ENCODE data around the gene EIF3I. TPM values are rescaled to one million over a fixed set of nuclear protein-coding genes. Genes with fewer than 3 reads are reported as not detected.

Gene EIF3I
- total RNA-seq, 4 donors from 2014 or later = 43.8 to 122 (median 114) TPM

- DNase-seq = peak; percentile 96
- Histone ChIP-seq H3K27me3 (no peaks in the 10 kb centered on the region), H3K4me3 (peak within 1 kb of the TSS; percentile 55 to 82 (median 74)), H3K36me3 (peaks cover 0 to 9% (median 3%) of the 10 kb centered on the region in 4 donors), H3K27ac (peak within 1 kb of the TSS; percentile 94 to 98 (median 96)), H3K9me3 (no peaks in the 10 kb centered on the region), H3K4me1 (peaks cover 12 to 47% (median 38%) of the 10 kb centered on the region in 4 donors)
- in situ Hi-C loops (cut with MboI; ENCODE audit: low pct_ligation_motif_present in 1 of 4, low pct_unique_long_range_greater_than_20kb in 1 of 4, low sequenced_read_pairs in 3 of 4) = no loop called here
- intact Hi-C loops (cut with DNase I; ENCODE audit: low total_unique reads) = no loop called here
- WGBS, 2 donors (ENCODE audit: low coverage in 1 of 2) = 0% methylated on average over 36 of the region's 79 CpGs; no CpG with 5 or more reads in 1 of the 2 donors
- no peak for TF ChIP-seq EP300 (IDR thresholded peaks at IDR 0.05; ENCODE audit: low read depth)
- TF ChIP-seq POLR2AphosphoS5 (IDR thresholded peaks at IDR 0.05) = peak; percentile 71 to 81 (median 74)
- TF ChIP-seq POLR2A (IDR thresholded peaks at IDR 0.05) = peak; percentile 59
- peak in 1 of 5 experiments; percentile 9 for TF ChIP-seq CTCF (IDR thresholded peaks at IDR 0.05)
Measured at GRCh38 chr1:32179443-32180185, 42.6 kb upstream of the EIF3I start, which contains the start of gene TXLNA. TXLNA (plus strand) TSS chr1:32179675; CDS start chr1:32180346, 671 bp downstream.

- in situ Hi-C loops (cut with MboI; ENCODE audit: low pct_ligation_motif_present in 1 of 4, low pct_unique_long_range_greater_than_20kb in 1 of 4, low sequenced_read_pairs in 3 of 4) = no loop called here
- Histone ChIP-seq H3K9me3 (no peaks in the 10 kb centered on the region), H3K27ac (peak overlapping the region; percentile 94 to 98 (median 96)), H3K36me3 (peaks cover 0 to 13% (median 5%) of the 10 kb centered on the region in 4 donors), H3K27me3 (no peaks in the 10 kb centered on the region), H3K4me1 (peaks cover 12 to 53% (median 39%) of the 10 kb centered on the region in 4 donors), H3K4me3 (peak overlapping the region; percentile 55 to 82 (median 74))
- 4 to 33% methylated on average over 3 to 36 of the region's 36 CpGs for WGBS, 2 donors (ENCODE audit: low coverage in 1 of 2)
- intact Hi-C loops (cut with DNase I; ENCODE audit: low total_unique reads) = no loop called here
- no peak for TF ChIP-seq CTCF (IDR thresholded peaks at IDR 0.05)
- DNase-seq = peak; percentile 62
Measured at GRCh38 chr1:32180186-32181060, 41.8 kb upstream of the EIF3I start.

- H3K4me1 ChIP-seq = peaks cover 12 to 53% (median 39%) of the 10 kb centered on the region in 4 donors
- no peaks in the 10 kb centered on the region for H3K27me3 ChIP-seq
- peak overlapping the region; percentile 94 to 98 (median 96) for H3K27ac ChIP-seq
- H3K4me3 ChIP-seq = peak overlapping the region in 3 of 4 donors; percentile 55 to 82 (median 73)
- in situ Hi-C loops (cut with MboI; ENCODE audit: low pct_ligation_motif_present in 1 of 4, low pct_unique_long_range_greater_than_20kb in 1 of 4, low sequenced_read_pairs in 3 of 4) = no loop called here
- H3K36me3 ChIP-seq = peaks cover 0 to 18% (median 7%) of the 10 kb centered on the region in 4 donors
- intact Hi-C loops (cut with DNase I; ENCODE audit: low total_unique reads) = no loop called here
- DNase-seq = no peak
- WGBS, 2 donors (ENCODE audit: low coverage in 1 of 2) = 40 to 64% methylated on average over 1 to 9 of the region's 9 CpGs
- TF ChIP-seq CTCF (IDR thresholded peaks at IDR 0.05) = no peak
- no peak for TF ChIP-seq POLR2AphosphoS5 (IDR thresholded peaks at IDR 0.05)
- no peak for TF ChIP-seq POLR2A (IDR thresholded peaks at IDR 0.05)
- TF ChIP-seq EP300 (IDR thresholded peaks at IDR 0.05; ENCODE audit: low read depth) = no peak
- no peaks in the 10 kb centered on the region for H3K9me3 ChIP-seq
Measured at GRCh38 chr1:32181065-32181464, 41.1 kb upstream of the EIF3I start.

- no peak for DNase-seq
- Histone ChIP-seq H3K4me1 (peaks cover 12 to 53% (median 39%) of the 10 kb centered on the region in 4 donors), H3K27ac (peak overlapping the region; percentile 94 to 98 (median 96)), H3K4me3 (peak overlapping the region in 1 of 4 donors; percentile 82), H3K27me3 (no peaks in the 10 kb centered on the region), H3K9me3 (no peaks in the 10 kb centered on the region), H3K36me3 (peaks cover 0 to 21% (median 7%) of the 10 kb centered on the region in 4 donors)
- in situ Hi-C loops (cut with MboI; ENCODE audit: low pct_ligation_motif_present in 1 of 4, low pct_unique_long_range_greater_than_20kb in 1 of 4, low sequenced_read_pairs in 3 of 4) (no loop called here), intact Hi-C loops (cut with DNase I; ENCODE audit: low total_unique reads) (no loop called here)
- TF ChIP-seq CTCF (IDR thresholded peaks at IDR 0.05) = no peak
- no peak for TF ChIP-seq POLR2A (IDR thresholded peaks at IDR 0.05)
- no peak for TF ChIP-seq POLR2AphosphoS5 (IDR thresholded peaks at IDR 0.05)
- TF ChIP-seq EP300 (IDR thresholded peaks at IDR 0.05; ENCODE audit: low read depth) = no peak
- WGBS, 2 donors (ENCODE audit: low coverage in 1 of 2) = 60 to 78% methylated on average over 1 to 5 of the region's 5 CpGs
Measured at GRCh38 chr1:32181563-32181962, 40.6 kb upstream of the EIF3I start.
